ENCODE data around the gene GNG14. TPM values are rescaled to one million over a fixed set of nuclear protein-coding genes. Genes with fewer than 3 reads are reported as not detected.

The GNG14 gene
- total RNA-seq, 1 donor from 2014 or later, result not detected

DNA sequence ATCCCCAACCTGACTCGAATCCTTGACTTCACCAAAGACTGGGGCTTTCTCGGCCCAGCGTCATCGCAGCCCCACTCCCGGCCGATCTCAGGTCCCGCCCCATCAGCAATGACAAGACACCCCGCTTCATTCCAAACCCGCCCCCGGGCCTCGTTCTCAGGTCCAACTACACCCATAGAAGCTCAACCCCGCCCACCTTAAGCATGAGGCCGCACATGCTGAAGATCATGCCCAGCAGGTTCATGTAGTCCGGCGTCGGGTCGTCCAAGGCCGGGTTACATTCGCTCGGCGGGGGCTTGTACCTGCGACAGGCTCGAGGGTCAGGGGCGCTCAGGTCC lies 18.9 kb upstream of the GNG14 start:
- DNase-seq (no peak), ATAC-seq (ENCODE audit: low read depth) (no peak)
- TF ChIP-seq, protein P1, sequence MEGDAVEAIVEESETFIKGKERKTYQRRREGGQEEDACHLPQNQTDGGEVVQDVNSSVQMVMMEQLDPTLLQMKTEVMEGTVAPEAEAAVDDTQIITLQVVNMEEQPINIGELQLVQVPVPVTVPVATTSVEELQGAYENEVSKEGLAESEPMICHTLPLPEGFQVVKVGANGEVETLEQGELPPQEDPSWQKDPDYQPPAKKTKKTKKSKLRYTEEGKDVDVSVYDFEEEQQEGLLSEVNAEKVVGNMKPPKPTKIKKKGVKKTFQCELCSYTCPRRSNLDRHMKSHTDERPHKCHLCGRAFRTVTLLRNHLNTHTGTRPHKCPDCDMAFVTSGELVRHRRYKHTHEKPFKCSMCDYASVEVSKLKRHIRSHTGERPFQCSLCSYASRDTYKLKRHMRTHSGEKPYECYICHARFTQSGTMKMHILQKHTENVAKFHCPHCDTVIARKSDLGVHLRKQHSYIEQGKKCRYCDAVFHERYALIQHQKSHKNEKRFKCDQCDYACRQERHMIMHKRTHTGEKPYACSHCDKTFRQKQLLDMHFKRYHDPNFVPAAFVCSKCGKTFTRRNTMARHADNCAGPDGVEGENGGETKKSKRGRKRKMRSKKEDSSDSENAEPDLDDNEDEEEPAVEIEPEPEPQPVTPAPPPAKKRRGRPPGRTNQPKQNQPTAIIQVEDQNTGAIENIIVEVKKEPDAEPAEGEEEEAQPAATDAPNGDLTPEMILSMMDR (IDR thresholded peaks at IDR 0.05), result no peak
- Mint-ChIP-seq H3K27ac (peak overlapping the region; percentile 100), H3K9me3 (no peaks in the 10 kb centered on the region), H3K4me3 (peak overlapping the region; percentile 97), H3K27me3 (no peaks in the 10 kb centered on the region), H3K36me3 (ENCODE audit: low read depth) (peaks cover 50% of the 10 kb centered on the region), H3K4me1 (peaks cover 68% of the 10 kb centered on the region)
- CTCF ChIA-PET, result interaction anchor here (1.2 to 1.5 kb wide), 2 partner anchors 29 to 105 kb away, joined by 3 to 4 read pairs; no protein-coding TSS in a partner anchor
- POLR2A ChIA-PET, result interaction anchor here (0.5 to 5.4 kb wide), 18 partner anchors 11 to 228 kb away, joined by 3 to 51 read pairs (median 6); partner anchors contain the start of genes DHPS, FBXW9, JUNB and TNPO2
- intact Hi-C loops (cut with micrococcal nuclease), result loop anchor here (1.0 to 5.0 kb wide), 5 partner anchors 12 to 744 kb away; partner anchors contain the start of genes DHPS, TNPO2, ZNF563 and ZNF700

DNA sequence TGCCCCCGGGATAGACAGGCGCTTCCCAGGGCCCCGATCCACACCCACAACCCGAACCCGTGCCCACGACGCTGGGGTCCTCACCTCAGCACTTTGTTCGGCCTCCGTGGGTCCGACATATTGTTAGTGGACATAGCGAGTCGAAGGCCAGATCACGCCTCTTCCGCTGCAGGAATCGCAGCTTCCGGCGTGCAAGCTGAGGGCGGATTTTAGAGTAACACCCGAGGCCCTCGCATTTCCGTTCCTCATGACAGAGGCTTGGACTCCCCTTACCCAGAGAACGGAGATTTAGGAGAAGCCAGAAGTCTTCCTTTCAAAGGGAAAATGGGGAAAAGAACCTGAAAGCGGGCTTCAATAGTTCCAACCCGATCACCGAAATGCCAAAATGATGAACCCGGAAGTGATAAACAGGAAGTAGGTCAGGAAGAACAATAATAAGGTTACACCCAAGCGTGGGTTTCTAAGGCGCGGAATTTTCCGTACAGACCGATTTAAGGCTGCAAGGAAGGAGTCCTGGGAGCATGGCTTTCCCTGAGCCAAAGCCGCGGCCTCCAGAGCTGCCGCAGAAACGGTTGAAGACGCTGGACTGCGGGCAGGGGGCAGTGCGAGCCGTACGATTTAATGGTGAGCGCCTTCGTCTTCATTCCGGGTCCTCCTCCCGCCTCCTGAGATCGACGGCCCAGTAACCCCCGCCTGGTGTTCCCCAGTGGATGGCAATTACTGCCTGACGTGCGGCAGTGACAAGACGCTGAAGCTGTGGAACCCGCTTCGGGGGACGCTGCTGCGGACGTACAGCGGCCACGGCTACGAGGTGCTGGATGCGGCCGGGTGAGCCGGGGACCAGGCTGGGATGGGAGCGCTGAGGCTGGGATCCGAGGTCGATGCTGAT lies 18.3 kb upstream of the GNG14 start:
- Mint-ChIP-seq H3K4me1 (peaks cover 64% of the 10 kb centered on the region), H3K27ac (peak overlapping the region; percentile 100), H3K4me3 (peak overlapping the region; percentile 97), H3K9me3 (no peaks in the 10 kb centered on the region), H3K36me3 (ENCODE audit: low read depth) (peaks cover 50% of the 10 kb centered on the region), H3K27me3 (no peaks in the 10 kb centered on the region)
- TF ChIP-seq, protein P1 (IDR thresholded peaks at IDR 0.05), result no peak
- intact Hi-C loops (cut with micrococcal nuclease), result loop anchor here (1.0 to 5.0 kb wide), 5 partner anchors 12 to 745 kb away; partner anchors contain the start of genes DHPS, TNPO2, ZNF563 and ZNF700
- ATAC-seq (ENCODE audit: low read depth) (peak; percentile 10), DNase-seq (peak; percentile 70)
- CTCF ChIA-PET, result interaction anchor here (1.2 to 9.7 kb wide), 2 partner anchors 106 to 107 kb away, joined by 3 to 67 read pairs; no protein-coding TSS in a partner anchor
- POLR2A ChIA-PET, result interaction anchor here (0.5 to 5.4 kb wide), 19 partner anchors 12 to 229 kb away, joined by 3 to 51 read pairs (median 5); partner anchors contain the start of genes DHPS, FBXW9, JUNB and TNPO2

DNA sequence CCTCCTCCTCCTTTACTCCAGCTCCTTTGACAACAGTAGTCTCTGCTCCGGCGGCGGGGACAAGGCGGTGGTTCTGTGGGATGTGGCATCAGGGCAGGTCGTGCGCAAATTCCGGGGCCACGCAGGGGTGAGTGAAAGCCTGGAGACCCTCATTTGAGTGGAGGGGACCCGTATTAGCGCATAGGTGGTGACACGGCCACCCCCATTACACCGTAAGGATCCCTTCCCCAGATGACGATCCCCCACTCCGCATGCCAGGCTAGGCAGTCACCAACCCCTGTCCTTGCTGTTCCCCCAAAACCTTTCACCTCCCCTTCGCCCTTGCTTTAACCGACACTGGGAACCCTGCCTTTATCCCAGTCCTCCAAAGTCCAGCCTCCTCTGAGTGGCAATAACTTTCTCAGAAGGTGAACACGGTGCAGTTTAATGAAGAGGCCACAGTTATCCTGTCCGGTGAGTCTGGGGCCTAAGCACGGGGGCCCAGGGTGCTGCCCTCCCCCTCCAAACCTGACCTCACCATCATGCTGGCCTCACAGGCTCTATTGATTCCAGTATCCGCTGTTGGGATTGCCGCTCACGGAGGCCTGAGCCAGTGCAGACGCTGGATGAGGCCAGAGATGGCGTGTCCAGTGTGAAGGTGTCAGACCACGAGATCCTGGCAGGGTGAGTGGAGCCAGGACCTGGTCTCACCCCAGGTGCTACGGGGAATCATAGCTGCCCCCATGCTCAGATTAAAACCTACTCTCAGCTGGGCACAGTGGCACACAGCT lies 17.5 kb upstream of the GNG14 start:
- Mint-ChIP-seq H3K4me1 (peaks cover 56% of the 10 kb centered on the region), H3K36me3 (ENCODE audit: low read depth) (peaks cover 50% of the 10 kb centered on the region), H3K9me3 (no peaks in the 10 kb centered on the region), H3K27ac (peak overlapping the region; percentile 100), H3K27me3 (no peaks in the 10 kb centered on the region), H3K4me3 (peak overlapping the region; percentile 97)
- TF ChIP-seq, protein P1 (IDR thresholded peaks at IDR 0.05), result no peak
- DNase-seq, result no peak
- CTCF ChIA-PET, result interaction anchor here (9.7 kb wide), 1 partner anchor 108 kb away, joined by 67 read pairs; no protein-coding TSS in a partner anchor
- no peak for ATAC-seq (ENCODE audit: low read depth)
- intact Hi-C loops (cut with micrococcal nuclease), result no loop called here
- POLR2A ChIA-PET, result interaction anchor here (0.6 to 5.4 kb wide), 11 partner anchors 11 to 119 kb away, joined by 4 to 51 read pairs (median 5); partner anchors contain the start of genes DHPS, FBXW9, TNPO2 and ZNF490

DNA sequence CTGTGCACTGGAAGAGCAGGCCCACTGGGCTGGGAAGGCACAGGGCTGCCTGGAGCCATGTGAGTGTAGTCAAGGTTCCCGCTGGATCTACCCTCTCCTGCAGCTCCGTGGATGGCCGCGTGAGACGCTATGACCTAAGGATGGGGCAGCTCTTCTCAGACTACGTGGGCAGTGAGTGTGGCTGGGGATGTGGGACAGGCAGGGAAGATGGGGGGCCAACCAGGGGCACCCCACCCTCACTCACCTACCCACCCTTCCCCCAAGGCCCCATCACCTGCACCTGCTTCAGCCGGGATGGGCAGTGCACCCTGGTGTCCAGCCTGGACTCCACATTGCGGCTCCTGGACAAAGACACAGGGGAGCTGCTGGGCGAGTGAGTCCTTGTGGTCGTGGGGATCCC lies 15.1 kb upstream of the GNG14 start:
- POLR2A ChIA-PET, result interaction anchor here (0.5 to 5.4 kb wide), 4 partner anchors 8 to 110 kb away, joined by 4 to 51 read pairs (median 4); partner anchors contain the start of gene DHPS
- Mint-ChIP-seq H3K4me3 (no peak overlapping the region), H3K4me1 (peaks cover 44% of the 10 kb centered on the region), H3K27me3 (no peaks in the 10 kb centered on the region), H3K9me3 (no peaks in the 10 kb centered on the region), H3K36me3 (ENCODE audit: low read depth) (peaks cover 65% of the 10 kb centered on the region), H3K27ac (no peak overlapping the region)
- TF ChIP-seq, protein P1 (IDR thresholded peaks at IDR 0.05), result no peak
- CTCF ChIA-PET, result interaction anchor here (1.2 to 9.7 kb wide), 9 partner anchors 9 to 175 kb away, joined by 3 to 67 read pairs (median 5); partner anchors contain the start of gene DHPS
- DNase-seq (no peak), ATAC-seq (ENCODE audit: low read depth) (no peak)
- intact Hi-C loops (cut with micrococcal nuclease), result loop anchor here (1.0 kb wide), 2 partner anchors 32 to 108 kb away; no protein-coding TSS in a partner anchor

Measured in activated B cell treated with CpG ODN at 0.5 μM for 24 hours (primary cell).